DMS53 treated with DMSO at 0.1 percent for 48 hours (cell line): ENCODE measurements around the gene ASIC1.
A peak's percentile ranks its signal among the peaks of the same experiment; 100 is the strongest.
"Not testable (repeated sequence)": the region's sequence is repeated elsewhere in the genome, so short reads cannot be mapped to it uniquely, and the experiment has no call there.

Experiments
- DNase-seq: peaks from one replicate; lab custom pipeline; 2025; ENCODE audit not compliant: unreplicated experiment; lab: John Stamatoyannopoulos, UW

The ASIC1 gene

GRCh38 chr12:50057000-50057841 is at the start of gene ASIC1:
Gene ASIC1 (plus strand): TSS chr12:50057596. CDS start chr12:50058767, 1,171 bp downstream.
- DNase-seq, result no peak

GRCh38 chr12:50013361-50014147 is 43.8 kb upstream of the ASIC1 start:
- no peak for DNase-seq

GRCh38 chr12:50014342-50014741 is 43.1 kb upstream of the ASIC1 start:
- DNase-seq, result no peak

GRCh38 chr12:50016501-50017475 is 40.6 kb upstream of the ASIC1 start:
- DNase-seq, result no peak

DNA sequence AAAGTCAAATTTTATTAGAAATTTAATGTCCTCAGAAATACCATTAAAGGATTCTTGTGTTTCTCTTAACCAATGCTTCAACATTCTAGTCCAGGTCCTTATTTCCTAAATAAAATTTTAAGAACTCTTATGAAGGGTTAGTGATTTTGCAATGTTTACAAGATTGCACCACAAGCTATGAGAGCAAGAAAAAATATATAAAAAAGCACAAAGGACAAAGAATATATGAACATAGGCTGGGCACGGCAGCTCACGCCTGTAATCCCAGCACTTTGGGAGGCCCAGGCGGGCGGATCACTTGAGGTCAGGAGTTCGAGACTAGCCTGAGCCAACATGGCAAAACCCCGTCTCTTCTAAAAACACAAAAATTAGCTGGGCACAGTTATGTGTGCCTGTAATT is 39.8 kb upstream of the ASIC1 start:
- DNase-seq, result no peak

DNA sequence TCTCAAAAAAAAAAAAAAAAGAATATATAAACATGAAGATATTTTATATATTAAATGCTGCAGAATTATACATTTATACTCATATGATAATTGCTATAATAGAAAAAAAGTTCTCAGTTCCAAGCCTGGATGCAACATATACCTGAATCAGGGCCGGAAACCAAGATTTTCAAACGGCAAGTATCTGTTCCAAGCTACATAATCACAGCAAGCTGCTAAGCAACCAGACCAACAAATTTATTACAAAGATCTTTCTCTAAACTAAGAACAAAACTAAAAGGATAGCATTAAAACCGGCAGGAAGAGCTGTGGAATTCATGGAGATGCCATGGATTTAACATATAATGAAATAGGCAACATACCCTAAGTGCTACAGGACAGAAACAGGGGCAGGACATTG is 39.2 kb upstream of the ASIC1 start:
- DNase-seq, result no peak

- DNase-seq, result no peak
Measured at GRCh38 chr12:50018968-50019367, 38.4 kb upstream of the ASIC1 start.

GRCh38 chr12:50019524-50019923 is 37.9 kb upstream of the ASIC1 start:
- DNase-seq, result no peak

- no peak for DNase-seq
Measured at GRCh38 chr12:50021031-50021430, 36.4 kb upstream of the ASIC1 start.

DNA sequence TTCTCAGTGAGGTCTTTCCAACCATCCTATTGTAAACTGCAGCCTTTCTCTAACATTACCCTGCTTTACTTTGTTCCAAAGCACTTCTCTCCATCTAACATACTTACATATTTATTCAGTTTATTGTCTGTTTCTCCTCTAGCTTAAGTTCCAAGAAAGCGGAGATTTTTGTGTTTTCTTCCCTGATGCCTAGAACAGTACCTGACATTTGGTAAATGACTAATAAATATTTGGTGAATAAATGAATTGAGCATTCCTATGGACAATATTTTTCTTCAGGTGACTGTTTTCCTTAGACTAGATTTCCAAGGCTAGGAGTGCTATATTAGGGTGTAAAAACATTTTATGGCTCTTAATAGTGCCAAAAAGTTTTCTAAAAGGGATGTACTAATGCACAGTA is 34.5 kb upstream of the ASIC1 start:
- DNase-seq, result no peak

DNA sequence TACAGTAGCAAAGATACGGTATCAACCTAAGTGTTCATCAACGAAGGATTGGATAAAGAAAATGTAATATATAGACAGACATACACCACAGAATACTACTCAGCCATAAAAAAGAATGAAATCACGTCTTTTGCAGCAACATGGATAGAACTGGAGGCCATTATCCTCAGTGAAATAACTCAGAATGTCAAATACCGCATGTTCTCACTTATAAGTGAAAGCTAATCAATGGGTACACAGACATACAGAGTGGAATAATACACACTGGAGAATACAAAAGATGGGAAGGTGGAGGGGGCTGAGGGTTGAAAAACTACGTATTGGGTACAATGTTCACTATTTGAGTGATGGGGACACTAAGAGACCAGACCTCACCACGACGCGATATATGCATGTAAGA is 33.2 kb upstream of the ASIC1 start:
- DNase-seq, result no peak

- DNase-seq, result no peak
Measured at GRCh38 chr12:50024805-50025186, 32.6 kb upstream of the ASIC1 start.

GRCh38 chr12:50025187-50026059 is 32.0 kb upstream of the ASIC1 start, which contains the start of gene RACGAP1:
Gene RACGAP1 (minus strand): TSS chr12:50025494. CDS start chr12:50016715, 8,779 bp downstream.
- DNase-seq, result peak; percentile 97

GRCh38 chr12:50026691-50027090 is 30.7 kb upstream of the ASIC1 start:
- DNase-seq, result no peak

- not testable (repeated sequence) for DNase-seq
Measured at GRCh38 chr12:50030449-50030848, 26.9 kb upstream of the ASIC1 start.

DNA sequence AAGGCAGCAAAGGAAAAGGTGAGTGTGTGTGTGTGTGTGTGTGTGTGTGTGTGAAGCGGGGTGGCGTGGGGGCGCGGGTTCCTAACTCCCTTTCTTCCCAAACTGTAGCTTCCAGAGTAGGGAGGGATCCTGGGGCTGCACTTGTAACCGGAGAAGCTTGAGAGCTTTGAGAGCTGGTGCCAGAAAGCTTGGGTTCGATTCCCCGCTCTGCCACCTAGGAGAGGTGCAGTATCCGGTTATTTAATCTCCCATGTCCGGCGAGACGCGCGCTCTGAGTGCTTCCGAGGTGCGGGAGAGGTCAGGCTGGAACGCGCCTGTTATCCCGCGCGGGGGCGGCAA is 24.9 kb upstream of the ASIC1 start:
- no peak for DNase-seq

GRCh38 chr12:50032854-50033581 is 24.4 kb upstream of the ASIC1 start:
- DNase-seq, result no peak

DNA sequence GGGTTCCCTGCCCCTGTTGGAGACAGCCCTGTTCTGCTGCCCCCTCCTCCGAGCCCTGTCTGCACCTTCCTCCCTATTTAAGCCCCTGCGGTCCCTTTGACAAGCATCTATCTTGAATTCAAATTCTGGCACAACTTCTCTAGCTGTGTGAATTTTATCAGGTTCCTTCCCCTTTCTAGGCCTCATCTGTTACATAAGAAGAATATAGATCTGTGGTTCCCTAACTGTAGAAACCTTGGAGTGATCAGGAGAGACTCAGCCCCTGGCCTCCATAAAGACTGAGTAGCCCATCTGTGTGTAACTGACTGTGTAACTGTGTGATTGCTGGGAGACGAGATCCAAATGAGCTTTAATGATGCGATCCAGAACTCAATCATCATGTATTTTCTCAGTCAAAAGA is 19.1 kb upstream of the ASIC1 start:
- no peak for DNase-seq

GRCh38 chr12:50039151-50039835 is 18.1 kb upstream of the ASIC1 start:
- DNase-seq, result peak; percentile 66
